SW480 (cell line): ENCODE results near the gene TRPV2.

ENCODE experiments used
- DNase-seq: peaks from one replicate; pipeline ENCODE4 v3.0.0-alpha.2; 2016; ENCODE audit warnings: low spot score

TRPV2 gene

GRCh38 chr17:16474012-16474725 is 58.8 kb downstream of the TRPV2 start:
- DNase-seq, result no peak

GRCh38 chr17:16475179-16475704 is 59.9 kb downstream of the TRPV2 start:
- no peak for DNase-seq

GRCh38 chr17:16477255-16477654 is 61.9 kb downstream of the TRPV2 start:
- peak; percentile 62 for DNase-seq

GRCh38 chr17:16477666-16478065 is 62.3 kb downstream of the TRPV2 start:
- DNase-seq, result no peak

GRCh38 chr17:16478649-16479048 is 63.3 kb downstream of the TRPV2 start:
- no peak for DNase-seq

- no peak for DNase-seq
Measured at GRCh38 chr17:16479264-16479663, 63.9 kb downstream of the TRPV2 start.

GRCh38 chr17:16480995-16481394 is 65.6 kb downstream of the TRPV2 start:
- DNase-seq, result no peak

GRCh38 chr17:16482253-16482652 is 66.9 kb downstream of the TRPV2 start:
- no peak for DNase-seq

GRCh38 chr17:16483021-16483645 is 67.8 kb downstream of the TRPV2 start:
- no peak for DNase-seq

- no peak for DNase-seq
Measured at GRCh38 chr17:16484445-16485175, 69.2 kb downstream of the TRPV2 start.
